Measurements from ENCODE around the gene UEVLD.
"Not testable (repeated sequence)": the region's sequence is repeated elsewhere in the genome, so short reads cannot be mapped to it uniquely, and the experiment has no call there.

DNA sequence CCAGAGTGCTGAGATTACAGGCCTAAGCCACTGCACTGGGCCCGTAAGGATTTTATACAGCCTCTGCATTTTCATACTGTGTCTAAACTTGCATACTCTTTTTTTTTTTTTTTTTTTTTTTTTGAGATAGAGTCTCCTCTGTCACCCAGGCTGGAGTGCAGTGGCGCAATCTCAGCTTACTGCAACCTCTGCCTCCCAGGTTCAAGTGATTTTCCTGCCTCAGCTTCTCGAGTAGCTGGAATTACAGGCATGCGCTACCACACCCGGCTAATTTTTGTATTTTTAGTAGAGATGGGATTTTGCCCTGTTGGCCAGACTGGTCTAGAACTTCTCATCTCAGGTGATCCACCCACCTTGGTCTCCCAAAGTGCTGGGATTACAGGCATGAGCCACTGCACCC is 5.6 kb upstream of the UEVLD start:
- TF ChIP-seq ATF3 (IDR thresholded peaks at IDR 0.05); POLR2AphosphoS5 (IDR thresholded peaks at IDR 0.05; ENCODE audit: low read depth, low read length); CTCF (IDR thresholded peaks at IDR 0.05 in 2 of 3, conservative IDR thresholded peaks at IDR 0.05 in 1 of 3; ENCODE audit: borderline replicate concordance in 1 of 3, insufficient read depth in 1 of 3, low read depth in 2 of 3, low read length in 2 of 3); RAD21 (IDR thresholded peaks at IDR 0.05; ENCODE audit: low read depth); CEBPB (IDR thresholded peaks at IDR 0.05; ENCODE audit: low read depth); SP1 (IDR thresholded peaks at IDR 0.05; ENCODE audit: low read depth); EZH2phosphoT487 (IDR thresholded peaks at IDR 0.05; ENCODE audit: borderline replicate concordance): not testable (repeated sequence)

Data from HCT116 (cell line).